ENCODE data around the gene CHIC2. TPM values are rescaled to one million over a fixed set of nuclear protein-coding genes. Genes with fewer than 3 reads are reported as not detected.

CHIC2 gene
- total RNA-seq, 4 donors from 2014 or later, result 22.2 to 36.7 (median 29.0) TPM

- TF ChIP-seq, protein P1, sequence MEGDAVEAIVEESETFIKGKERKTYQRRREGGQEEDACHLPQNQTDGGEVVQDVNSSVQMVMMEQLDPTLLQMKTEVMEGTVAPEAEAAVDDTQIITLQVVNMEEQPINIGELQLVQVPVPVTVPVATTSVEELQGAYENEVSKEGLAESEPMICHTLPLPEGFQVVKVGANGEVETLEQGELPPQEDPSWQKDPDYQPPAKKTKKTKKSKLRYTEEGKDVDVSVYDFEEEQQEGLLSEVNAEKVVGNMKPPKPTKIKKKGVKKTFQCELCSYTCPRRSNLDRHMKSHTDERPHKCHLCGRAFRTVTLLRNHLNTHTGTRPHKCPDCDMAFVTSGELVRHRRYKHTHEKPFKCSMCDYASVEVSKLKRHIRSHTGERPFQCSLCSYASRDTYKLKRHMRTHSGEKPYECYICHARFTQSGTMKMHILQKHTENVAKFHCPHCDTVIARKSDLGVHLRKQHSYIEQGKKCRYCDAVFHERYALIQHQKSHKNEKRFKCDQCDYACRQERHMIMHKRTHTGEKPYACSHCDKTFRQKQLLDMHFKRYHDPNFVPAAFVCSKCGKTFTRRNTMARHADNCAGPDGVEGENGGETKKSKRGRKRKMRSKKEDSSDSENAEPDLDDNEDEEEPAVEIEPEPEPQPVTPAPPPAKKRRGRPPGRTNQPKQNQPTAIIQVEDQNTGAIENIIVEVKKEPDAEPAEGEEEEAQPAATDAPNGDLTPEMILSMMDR (IDR thresholded peaks at IDR 0.05; ENCODE audit: low read depth), result no peak
Observed at GRCh38 chr4:54091637-54092404, 27.4 kb upstream of the CHIC2 start.

DNA sequence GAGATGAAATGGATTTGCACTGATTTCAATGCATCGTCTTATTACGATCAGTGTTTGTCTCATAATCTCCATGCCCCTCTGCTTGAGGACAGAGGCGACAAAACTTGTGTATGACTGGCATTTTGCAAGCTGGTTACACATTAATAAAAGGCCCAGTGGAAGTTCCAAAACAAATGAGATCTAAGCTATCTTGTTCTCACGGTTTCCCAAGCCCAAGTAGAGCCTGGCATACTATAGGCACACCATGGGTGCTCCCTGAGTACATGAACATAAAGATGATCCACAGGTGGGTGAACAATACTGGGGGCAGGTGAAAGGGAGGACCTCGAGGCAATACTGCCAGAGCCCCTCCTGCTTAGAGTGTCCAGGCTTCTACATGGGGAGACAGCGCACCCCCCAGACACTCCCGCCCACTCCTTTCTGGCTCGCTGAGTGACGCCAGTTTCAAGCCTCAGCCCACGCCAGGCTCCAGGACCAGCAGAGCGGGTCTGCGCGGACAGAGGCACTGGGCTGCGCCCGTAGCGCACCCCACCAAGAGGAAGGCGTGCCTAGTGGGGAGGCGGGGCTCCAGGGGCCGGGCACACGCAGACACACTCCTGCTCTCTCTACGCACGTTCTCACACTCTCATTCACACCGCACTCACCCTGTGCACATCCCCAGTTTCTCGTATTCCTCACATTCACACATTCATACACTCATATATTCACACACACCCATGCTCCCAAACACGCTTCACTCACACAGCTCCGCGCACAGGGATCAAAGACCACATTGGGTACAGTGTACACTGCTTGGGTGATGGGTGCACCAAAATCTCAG, 26.6 kb upstream of the CHIC2 start:
- TF ChIP-seq, protein P1 (IDR thresholded peaks at IDR 0.05; ENCODE audit: low read depth), result no peak

DNA sequence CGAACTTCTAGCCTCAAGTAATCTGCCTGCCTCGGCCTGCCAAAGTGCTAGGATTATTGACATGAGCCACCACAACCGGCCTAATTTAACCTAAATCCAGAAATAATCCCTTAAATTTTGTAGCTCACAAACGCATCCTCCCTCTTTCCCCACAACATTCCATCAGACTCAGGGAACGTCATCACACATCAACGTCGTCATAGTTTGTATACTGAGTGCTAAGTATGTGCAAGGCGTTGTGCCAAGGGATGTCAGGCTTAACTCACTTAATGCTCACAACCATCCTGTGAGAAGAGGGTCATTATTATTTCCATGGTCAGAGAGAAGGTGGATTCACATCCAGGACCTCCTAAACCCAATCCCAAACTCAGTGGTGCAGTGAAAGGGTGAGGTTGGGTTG, 26.0 kb upstream of the CHIC2 start:
- TF ChIP-seq, protein P1 (IDR thresholded peaks at IDR 0.05; ENCODE audit: low read depth), result no peak

- TF ChIP-seq, protein P1 (IDR thresholded peaks at IDR 0.05; ENCODE audit: low read depth), result no peak
Observed at GRCh38 chr4:54089875-54090274, 25.5 kb upstream of the CHIC2 start.

GRCh38 chr4:54085284-54085683, 20.9 kb upstream of the CHIC2 start:
- TF ChIP-seq, protein P1 (IDR thresholded peaks at IDR 0.05; ENCODE audit: low read depth), result no peak

- TF ChIP-seq, protein P1 (IDR thresholded peaks at IDR 0.05; ENCODE audit: low read depth), result no peak
Observed at GRCh38 chr4:54082168-54082567, 17.8 kb upstream of the CHIC2 start.

DNA sequence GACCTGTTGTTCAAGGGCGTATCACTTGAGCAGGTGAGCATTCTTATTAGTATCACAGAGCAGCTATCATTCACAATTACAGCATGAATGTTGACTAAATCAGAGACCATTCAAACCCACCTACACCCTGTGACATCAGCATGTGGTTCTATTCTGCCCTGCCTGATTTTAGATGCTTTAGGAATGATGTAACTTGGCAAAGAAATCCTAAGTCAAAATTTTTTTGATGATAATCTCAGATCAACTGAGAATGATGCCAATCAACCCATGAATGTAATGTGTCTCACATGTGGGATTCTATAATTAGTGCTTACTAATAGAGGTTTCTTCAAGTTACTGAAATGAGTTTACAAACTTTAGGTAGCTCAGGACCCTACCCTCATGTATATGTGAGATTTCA, 13.4 kb upstream of the CHIC2 start:
- TF ChIP-seq, protein P1 (IDR thresholded peaks at IDR 0.05; ENCODE audit: low read depth), result no peak
